Loucy (cell line): ENCODE measurements around the gene STYXL2.

Experiments used
- H2AFZ ChIP-seq: fragments of 200-600 bp; sonication (generic); 2 replicates; pipeline ENCODE4 v1.6.0; 2016; ENCODE audit warnings: antibody characterized with exemption, mild to moderate bottlenecking, low read length, moderate library complexity
- H3F3A ChIP-seq: fragments of 200-600 bp; 2 replicates; pipeline ENCODE4 v1.6.0; 2016; ENCODE audit warnings: antibody characterized with exemption, low read depth, mild to moderate bottlenecking
- H3K27me3 ChIP-seq: fragments of 200-600 bp; sonication (generic); 2 replicates; pipeline ENCODE4 v1.6.1; 2014; ENCODE audit warnings: low read length, mild to moderate bottlenecking; ENCODE audit not compliant: insufficient read depth, poor library complexity, severe bottlenecking
- H3K36me3 ChIP-seq: fragments of 200-600 bp; sonication (generic); 2 replicates; pipeline ENCODE4 v1.6.1; 2016; ENCODE audit warnings: low read length; ENCODE audit not compliant: insufficient read depth
- H3K4me1 ChIP-seq: fragments of 200-600 bp; sonication (generic); 2 replicates; pipeline ENCODE4 v1.5.1; 2014; ENCODE audit warnings: low read length, mild to moderate bottlenecking; ENCODE audit not compliant: insufficient read depth, poor library complexity, severe bottlenecking
- H3K4me2 ChIP-seq: fragments of 200-600 bp; sonication (generic); 2 replicates; pipeline ENCODE4 v1.6.0; 2014; ENCODE audit warnings: antibody characterized with exemption, low read length, low read depth, mild to moderate bottlenecking; ENCODE audit not compliant: poor library complexity, severe bottlenecking
- H3K4me3 ChIP-seq: fragments of 200-600 bp; sonication (generic); 2 replicates; pipeline ENCODE4 v1.5.1; 2014; ENCODE audit warnings: low read length, mild to moderate bottlenecking, mixed read lengths; ENCODE audit not compliant: poor library complexity, severe bottlenecking
- H3K79me2 ChIP-seq: fragments of 200-600 bp; sonication (generic); 2 replicates; pipeline ENCODE4 v1.6.1; 2014; ENCODE audit warnings: low read length; ENCODE audit not compliant: insufficient read depth
- H3K9ac ChIP-seq: fragments of 200-600 bp; sonication (generic); 2 replicates; pipeline ENCODE4 v1.6.0; 2014; ENCODE audit warnings: mild to moderate bottlenecking, low read depth, low read length, moderate library complexity; ENCODE audit not compliant: poor library complexity, severe bottlenecking
- H3K9me2 ChIP-seq: fragments of 200-600 bp; sonication (generic); replicated peaks from 2 replicates; pipeline ENCODE4 v1.6.1; 2016; ENCODE audit warnings: low read depth, low read length, mixed read lengths
- H3K9me3 ChIP-seq: fragments of 200-600 bp; sonication (generic); 2 replicates; pipeline ENCODE4 v1.6.1; 2014; ENCODE audit warnings: mild to moderate bottlenecking, antibody characterized with exemption, low read length, low read depth; ENCODE audit not compliant: insufficient read depth
- H4K20me1 ChIP-seq: fragments of 200-600 bp; sonication (generic); 2 replicates; pipeline ENCODE4 v1.6.0; 2014; ENCODE audit warnings: antibody characterized with exemption, low read length, mild to moderate bottlenecking; ENCODE audit not compliant: insufficient read depth, poor library complexity, severe bottlenecking
- EZH2phosphoT487 ChIP-seq: fragments of 200-600 bp; IDR thresholded peaks from 2 replicates; pipeline ENCODE4 v1.6.1; 2018; ENCODE audit warnings: antibody characterized with exemption, mild to moderate bottlenecking, moderate library complexity, borderline replicate concordance
- TF ChIP-seq, protein P1 (sequence below): fragments of 200-600 bp; sonication (generic); conservative IDR thresholded peaks from 2 replicates; pipeline ENCODE4 v1.5.1; 2014; ENCODE audit warnings: mild to moderate bottlenecking, antibody characterized with exemption, low read length

Gene STYXL2

DNA sequence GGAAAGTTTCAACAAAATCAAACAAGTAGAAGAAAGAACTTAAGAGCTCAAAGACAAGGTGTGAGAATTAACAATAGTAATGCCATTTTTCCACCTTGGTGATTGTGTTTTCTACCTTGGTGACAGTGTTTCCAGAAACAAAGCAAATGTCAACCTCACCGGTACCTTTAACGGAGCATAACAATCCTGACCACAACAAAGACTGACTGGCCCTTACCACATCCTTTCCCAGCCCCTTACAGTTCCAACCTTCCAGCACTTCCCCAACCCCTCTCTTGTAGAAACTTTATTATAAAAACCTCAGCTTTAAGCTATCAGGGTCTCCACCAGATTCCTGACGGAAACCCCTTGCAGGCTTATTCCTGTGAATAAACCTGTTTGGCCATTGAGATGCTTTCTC, 16.7 kb downstream of the STYXL2 start:
- Histone ChIP-seq H2AFZ (no peak overlapping the region), H3K79me2 (no peaks in the 10 kb centered on the region), H3K4me3 (peak overlapping the region; percentile 43), H3K27me3 (no peaks in the 10 kb centered on the region), H3F3A (no peaks in the 10 kb centered on the region), H3K9ac (no peak overlapping the region), H3K9me2 (no peaks in the 10 kb centered on the region), H4K20me1 (no peaks in the 10 kb centered on the region), H3K9me3 (no peaks in the 10 kb centered on the region), H3K4me1 (peaks cover 74% of the 10 kb centered on the region), H3K4me2 (peak overlapping the region; percentile 65), H3K36me3 (no peaks in the 10 kb centered on the region)
- TF ChIP-seq, protein P1, sequence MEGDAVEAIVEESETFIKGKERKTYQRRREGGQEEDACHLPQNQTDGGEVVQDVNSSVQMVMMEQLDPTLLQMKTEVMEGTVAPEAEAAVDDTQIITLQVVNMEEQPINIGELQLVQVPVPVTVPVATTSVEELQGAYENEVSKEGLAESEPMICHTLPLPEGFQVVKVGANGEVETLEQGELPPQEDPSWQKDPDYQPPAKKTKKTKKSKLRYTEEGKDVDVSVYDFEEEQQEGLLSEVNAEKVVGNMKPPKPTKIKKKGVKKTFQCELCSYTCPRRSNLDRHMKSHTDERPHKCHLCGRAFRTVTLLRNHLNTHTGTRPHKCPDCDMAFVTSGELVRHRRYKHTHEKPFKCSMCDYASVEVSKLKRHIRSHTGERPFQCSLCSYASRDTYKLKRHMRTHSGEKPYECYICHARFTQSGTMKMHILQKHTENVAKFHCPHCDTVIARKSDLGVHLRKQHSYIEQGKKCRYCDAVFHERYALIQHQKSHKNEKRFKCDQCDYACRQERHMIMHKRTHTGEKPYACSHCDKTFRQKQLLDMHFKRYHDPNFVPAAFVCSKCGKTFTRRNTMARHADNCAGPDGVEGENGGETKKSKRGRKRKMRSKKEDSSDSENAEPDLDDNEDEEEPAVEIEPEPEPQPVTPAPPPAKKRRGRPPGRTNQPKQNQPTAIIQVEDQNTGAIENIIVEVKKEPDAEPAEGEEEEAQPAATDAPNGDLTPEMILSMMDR = no peak
- no peak for TF ChIP-seq EZH2phosphoT487

DNA sequence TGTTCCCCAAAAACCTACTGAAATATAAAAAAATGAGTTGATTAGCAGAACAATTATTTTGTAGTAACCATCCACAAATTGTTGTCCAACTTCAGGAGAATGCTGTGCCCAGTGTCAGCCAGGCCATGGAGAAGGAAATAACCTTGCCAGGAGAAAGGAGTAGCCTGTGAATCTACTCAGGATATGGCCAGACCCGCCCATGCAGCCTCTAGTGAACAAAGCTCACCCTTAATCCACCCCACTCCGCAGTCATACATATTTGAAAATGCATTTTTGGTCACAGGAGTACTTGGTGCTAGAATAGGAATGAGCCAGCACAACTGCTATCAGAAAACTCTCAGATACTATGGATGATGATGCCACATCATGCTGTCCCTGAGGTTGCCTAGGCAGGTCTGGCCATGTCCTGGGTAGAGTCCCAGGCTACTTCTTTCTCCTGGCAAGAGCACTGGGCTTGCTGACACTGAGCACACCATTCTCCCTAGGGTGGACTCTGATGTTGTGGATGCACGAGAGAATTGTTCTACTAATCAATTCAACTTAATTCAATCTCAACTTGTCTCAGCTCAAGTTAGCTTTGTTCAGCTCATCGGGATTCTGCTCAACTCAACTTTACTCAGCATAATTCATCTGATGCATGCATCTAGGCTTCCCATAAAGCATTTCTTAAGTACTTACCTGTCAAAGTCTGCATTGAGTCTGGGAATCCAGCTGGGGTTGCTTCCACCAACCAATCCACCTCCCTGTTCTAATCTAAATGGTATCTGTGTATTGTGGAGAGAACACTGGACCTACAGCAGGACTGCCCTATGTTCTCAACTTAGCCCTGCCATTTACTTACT, 18.2 kb downstream of the STYXL2 start:
- Histone ChIP-seq H3K36me3 (no peaks in the 10 kb centered on the region), H2AFZ (no peak overlapping the region), H3F3A (no peaks in the 10 kb centered on the region), H3K9me2 (no peaks in the 10 kb centered on the region), H3K27me3 (no peaks in the 10 kb centered on the region), H3K4me2 (no peak overlapping the region), H3K79me2 (no peaks in the 10 kb centered on the region), H3K9me3 (no peaks in the 10 kb centered on the region), H3K4me1 (peaks cover 61% of the 10 kb centered on the region), H4K20me1 (no peaks in the 10 kb centered on the region), H3K4me3 (no peak overlapping the region), H3K9ac (no peak overlapping the region)
- no peak for TF ChIP-seq EZH2phosphoT487
- TF ChIP-seq, protein P1 = no peak

DNA sequence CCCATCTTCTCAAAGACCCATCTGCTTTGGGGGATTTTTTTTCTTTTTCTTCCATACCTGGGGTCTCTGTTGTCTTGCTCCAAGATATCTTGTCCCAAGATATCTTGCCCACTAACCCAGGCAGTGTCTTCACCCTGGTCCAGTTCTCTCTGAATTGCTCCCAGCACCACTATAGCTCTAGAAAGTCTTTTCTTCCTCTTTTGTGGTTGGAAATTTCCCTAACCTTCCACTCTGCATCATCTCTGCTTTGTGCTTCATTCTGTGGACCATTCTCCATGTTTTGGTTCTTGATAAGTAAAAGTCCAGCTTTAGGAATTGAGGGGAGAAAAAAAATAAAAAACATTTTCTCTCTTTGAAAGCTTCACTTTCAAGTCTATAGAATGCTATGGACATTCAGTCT, 20.9 kb downstream of the STYXL2 start:
- no peaks in the 10 kb centered on the region for H3F3A ChIP-seq
- H3K9me3 ChIP-seq = no peaks in the 10 kb centered on the region
- no peak overlapping the region for H3K4me2 ChIP-seq
- H3K36me3 ChIP-seq = no peaks in the 10 kb centered on the region
- H3K4me1 ChIP-seq = peaks cover 37% of the 10 kb centered on the region
- H3K4me3 ChIP-seq = no peak overlapping the region
- no peaks in the 10 kb centered on the region for H3K9me2 ChIP-seq
- no peaks in the 10 kb centered on the region for H3K79me2 ChIP-seq
- no peak for TF ChIP-seq EZH2phosphoT487
- TF ChIP-seq, protein P1 = no peak
- no peaks in the 10 kb centered on the region for H4K20me1 ChIP-seq
- no peak overlapping the region for H2AFZ ChIP-seq
- no peaks in the 10 kb centered on the region for H3K27me3 ChIP-seq
- no peak overlapping the region for H3K9ac ChIP-seq
